Activated CD4-positive, alpha-beta T cell treated with anti-CD3 and anti-CD28 coated beads for 1 hour (primary cell): Measurements from ENCODE around the gene ZNF468.
"Not testable (repeated sequence)": the region's sequence is repeated elsewhere in the genome, so short reads cannot be mapped to it uniquely, and the experiment has no call there.

ENCODE experiments used
- DNase-seq: peaks from one replicate; pipeline ENCODE4 v3.0.0-alpha.2; 2020

The ZNF468 gene

GRCh38 chr19:52857378-52858191 is at the start of gene ZNF468:
Gene ZNF468, minus strand, starts transcription at chr19:52857619. Its CDS starts 3,347 bp downstream, at chr19:52854272.
- DNase-seq: peak; percentile 52

GRCh38 chr19:52904052-52904780 is 46.8 kb upstream of the ZNF468 start:
- not testable (repeated sequence) for DNase-seq

GRCh38 chr19:52901842-52902241 is 44.4 kb upstream of the ZNF468 start:
- DNase-seq: no peak

DNA sequence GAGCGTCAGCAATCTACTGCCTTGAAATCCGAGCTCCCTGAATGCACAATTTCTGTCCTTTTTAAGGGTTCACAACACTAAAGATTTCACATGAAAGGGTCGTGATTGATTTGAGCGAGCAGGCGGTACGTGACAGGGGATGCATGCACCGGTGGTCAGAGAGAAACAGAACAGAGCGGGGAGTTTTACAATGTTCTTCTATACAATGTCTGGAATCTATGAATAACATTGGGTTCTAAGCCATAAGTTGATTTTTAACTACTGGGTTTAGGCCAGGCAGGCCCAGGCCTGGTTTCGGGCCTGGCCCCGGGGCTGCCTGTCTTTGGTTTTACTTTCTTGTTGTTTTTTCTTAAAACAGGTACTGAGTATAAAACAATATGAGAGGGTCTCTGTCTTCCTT is 41.2 kb upstream of the ZNF468 start:
- DNase-seq: not testable (repeated sequence)

DNA sequence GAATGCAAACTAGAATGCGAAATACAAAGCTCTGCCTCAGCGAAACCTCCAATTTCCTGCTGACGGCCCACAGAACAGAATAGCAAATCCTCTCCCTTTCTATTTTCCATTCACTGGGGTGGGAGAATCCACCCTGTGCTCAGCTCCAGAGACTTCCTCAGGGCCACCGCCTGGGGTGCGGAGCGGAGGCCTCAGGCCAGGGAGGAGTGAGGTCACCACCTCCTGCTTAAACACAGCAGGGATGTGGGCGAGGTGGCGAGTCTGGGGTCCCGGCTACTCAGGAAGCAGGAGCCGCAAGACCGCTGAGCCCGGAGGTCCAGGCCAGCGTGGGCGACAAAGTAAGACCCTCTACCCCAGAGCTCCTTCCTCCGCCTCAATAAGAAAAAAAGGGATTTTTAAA is 40.7 kb upstream of the ZNF468 start:
- DNase-seq: no peak

GRCh38 chr19:52897138-52897935 is 39.9 kb upstream of the ZNF468 start, which contains the start of gene ZNF320:
Gene ZNF320, minus strand, starts transcription at chr19:52897635. Its CDS starts 7,380 bp downstream, at chr19:52890255.
- peak; percentile 82 for DNase-seq

DNA sequence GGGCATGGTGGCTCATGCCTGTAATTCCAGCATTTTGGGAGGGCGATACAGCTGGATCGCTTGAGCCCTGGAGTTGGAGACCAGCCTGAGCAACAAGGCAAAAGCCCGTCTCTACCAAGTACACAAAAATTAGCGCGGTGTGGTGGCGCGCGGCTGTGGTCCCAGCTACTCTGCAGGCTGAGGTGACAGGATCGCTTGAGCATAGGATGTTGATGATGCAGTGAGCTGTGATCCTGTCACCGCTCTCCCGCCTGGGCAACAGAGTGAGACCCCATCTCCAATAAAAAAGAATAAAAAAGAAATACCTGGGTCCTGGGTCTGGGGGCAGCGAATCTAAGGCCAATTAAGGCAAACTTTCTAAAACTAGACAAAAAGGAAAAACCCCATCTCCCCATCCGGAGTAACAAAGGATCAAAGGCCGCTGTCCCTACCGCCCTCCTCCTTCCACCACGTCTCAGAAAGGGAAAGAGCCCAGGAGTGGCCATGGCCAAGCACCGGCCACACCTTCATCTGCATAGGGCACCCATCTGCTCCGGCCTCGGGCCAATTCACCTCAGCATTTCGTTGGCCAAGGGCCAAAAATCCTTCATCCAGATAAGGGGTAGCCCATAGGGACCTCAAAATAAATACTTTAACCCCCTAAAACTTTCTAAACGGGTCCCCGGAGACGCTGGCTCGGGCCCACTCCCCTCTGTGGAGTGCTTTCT is 39.2 kb upstream of the ZNF468 start:
- no peak for DNase-seq

DNA sequence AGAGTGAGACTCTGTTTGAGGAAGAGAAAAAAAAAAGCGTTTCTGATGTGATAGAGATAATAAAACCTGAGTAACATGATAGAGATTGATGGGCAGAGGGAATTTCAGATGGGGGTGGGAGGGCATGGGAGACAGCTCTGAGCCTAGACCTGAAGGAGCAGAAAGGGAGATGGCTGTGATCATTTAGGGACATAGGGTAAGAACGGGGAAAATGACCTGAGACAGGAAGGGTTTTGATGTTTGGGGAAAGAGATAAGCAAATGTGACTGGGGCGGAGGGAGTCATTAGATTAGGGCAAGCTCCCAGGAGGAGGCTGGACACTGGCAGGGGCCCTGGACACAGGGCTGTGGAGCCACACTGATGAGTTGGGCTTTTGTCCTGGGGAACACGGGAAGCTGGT is 33.9 kb upstream of the ZNF468 start:
- no peak for DNase-seq

DNA sequence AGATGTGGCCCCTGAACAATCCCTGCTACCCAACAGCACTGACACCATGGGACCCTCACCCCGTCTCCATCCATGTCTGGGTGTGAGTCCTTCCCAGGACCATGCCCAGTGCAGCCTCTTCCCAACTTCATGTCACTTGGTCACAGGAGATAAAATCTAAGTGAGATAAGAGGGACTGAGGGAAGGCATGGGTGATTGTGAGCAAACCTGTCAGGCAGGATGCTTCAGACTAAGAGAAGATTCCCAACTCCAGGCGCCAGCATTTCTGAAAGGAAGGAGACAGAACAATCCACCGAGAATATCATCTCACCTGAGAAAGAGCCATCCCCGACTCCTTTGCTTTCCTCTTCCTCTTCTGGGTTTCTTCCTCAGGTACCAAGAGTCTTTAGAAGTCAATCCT is 32.5 kb upstream of the ZNF468 start:
- DNase-seq: no peak

GRCh38 chr19:52889076-52889475 is 31.7 kb upstream of the ZNF468 start:
- no peak for DNase-seq

- no peak for DNase-seq
Measured at GRCh38 chr19:52880895-52881389, 23.5 kb upstream of the ZNF468 start.

DNA sequence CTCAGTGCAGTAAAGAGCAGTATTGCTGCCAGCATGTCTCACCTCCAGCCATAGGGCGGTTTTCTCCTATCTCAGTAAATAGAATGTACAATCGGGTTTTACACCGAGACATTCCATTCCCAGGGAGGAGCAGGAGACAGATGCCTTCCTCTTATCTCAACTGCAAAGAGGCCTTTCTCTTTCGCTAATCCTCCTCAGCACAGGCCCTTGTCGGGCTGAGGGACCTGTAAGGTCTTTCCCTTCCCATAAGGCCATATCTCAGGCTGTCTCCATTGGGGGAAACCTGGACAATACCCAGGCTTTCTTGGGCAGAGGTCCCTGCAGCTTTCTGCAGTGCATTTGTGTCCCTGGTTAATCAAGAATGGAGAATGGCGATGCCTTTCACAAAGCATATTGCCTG is 15.6 kb upstream of the ZNF468 start:
- DNase-seq: not testable (repeated sequence)

DNA sequence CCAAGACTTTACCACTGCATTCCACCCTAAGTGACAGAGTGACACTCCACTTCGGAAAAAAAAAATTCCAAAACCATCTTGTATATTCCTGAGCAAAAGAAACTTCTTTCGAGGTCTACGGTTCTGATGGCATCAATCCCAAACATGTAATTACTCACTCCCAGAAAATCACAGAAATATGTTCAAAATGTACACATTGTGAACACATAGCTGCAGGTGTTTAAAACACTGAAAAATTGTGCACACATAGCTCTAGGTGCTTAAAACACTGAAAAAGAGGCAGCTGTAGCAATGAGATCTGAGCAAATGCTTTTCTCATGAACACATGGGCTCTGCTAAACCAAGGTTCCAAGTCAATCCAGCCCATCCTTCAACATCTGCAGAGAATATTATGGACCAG is 14.0 kb upstream of the ZNF468 start:
- no peak for DNase-seq

DNA sequence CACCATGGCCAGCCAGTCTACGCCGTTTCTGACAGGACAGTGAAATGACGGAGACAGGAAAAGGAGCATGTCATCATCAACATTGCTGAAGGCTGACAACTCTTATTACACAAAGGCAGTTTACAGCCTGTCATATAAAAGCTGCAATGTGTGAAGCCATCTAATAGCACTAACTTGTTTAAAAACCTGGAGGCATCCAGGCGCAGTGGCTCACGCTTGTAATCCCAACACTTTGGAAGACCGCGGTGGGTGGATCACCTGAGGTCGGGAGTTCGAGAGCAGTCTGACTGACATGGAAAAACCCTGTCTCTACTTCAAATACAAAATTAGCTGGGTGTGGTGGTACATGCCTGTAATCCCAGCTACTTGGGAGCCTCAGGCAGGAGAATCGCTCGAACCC is 10.6 kb upstream of the ZNF468 start:
- not testable (repeated sequence) for DNase-seq

DNA sequence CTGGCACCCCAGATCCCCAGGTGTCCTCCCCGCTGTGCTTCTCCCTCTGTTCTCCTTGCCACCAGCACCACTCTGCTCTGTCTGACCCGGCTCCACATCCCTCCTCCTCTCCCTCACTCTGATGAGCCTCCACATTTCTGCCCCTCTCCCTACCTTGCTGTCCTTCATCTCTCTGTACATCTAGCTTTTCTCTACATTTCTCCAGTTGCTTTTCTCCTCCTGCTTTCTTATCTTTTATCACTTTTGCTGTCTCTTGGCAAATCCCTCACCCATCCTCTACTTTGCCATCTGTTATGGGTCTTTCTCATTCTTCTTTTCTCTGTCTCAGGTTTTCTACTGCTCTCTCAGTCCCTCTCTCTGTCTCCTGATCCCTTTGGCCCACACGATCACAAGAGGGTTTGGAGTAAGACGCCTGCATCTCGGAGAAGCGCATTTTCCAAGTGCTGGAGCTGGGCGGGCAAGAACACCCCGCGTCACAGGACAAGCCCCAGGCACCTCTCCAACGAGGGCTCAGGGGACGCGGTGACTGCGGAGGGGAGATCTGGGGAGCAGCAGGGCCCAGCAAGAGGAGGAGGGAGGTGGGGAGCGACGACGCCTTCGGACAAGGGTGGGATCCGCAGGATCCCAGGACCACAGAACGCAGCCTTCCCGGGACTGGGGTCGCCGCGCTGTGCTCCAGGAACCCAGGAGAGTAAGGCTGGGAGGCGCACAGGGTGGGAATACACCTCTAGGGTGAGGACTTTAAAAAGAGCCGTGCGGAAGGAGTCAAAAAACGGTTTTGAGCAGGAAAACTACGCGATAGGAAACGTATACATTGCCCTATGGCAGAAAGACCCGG is 660 bp downstream of the ZNF468 start:
- DNase-seq: not testable (repeated sequence)

DNA sequence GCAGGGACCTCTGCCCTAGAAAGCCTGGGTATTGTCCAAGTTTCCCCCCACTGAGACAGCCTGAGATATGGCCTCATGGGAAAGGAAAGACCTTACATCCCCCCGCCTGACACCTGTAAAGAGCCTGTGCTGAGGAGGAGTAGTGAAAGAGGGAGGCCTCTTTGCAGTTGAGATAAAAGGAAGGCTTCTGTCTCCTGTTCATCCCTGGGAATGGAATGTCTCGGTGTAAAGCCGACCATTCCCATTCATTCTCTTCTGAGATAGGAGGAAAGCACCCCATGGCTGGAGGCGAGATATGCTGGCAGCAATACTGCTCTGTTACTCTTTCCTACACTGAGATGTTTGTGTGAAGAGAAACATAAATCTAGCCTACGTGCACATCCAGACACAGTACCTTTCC is 10.1 kb downstream of the ZNF468 start:
- DNase-seq: not testable (repeated sequence)

DNA sequence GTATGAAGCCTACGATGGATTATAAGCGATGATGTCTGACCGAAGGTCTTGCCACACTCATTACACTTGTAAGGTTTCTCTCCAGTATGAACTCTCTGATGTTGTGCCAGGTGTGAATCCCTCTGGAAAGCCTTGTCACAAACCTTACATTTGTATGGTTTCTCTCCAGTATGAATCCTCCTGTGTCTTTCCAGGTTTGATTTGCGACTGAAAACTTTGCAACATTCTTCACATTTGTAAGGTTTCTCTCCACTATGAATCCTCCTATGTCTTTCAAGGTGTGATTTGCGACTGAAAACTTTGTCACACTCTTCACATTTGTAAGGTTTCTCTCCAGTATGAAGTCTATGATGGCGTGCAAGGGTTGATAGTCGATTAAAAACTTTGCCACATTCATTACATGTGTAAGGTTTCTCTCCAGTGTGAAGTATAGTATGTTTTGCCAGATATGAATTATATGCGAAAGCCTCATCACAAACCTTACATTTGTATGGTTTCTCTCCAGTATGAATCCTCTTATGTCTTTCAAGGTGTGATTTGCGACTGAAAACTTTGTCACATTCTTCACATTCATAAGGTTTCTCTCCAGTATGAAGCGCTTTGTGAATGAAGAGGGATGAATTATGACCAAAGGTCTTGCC is 16.5 kb downstream of the ZNF468 start:
- DNase-seq: not testable (repeated sequence)

- DNase-seq: not testable (repeated sequence)
Measured at GRCh38 chr19:52834289-52834688, 23.1 kb downstream of the ZNF468 start.

DNA sequence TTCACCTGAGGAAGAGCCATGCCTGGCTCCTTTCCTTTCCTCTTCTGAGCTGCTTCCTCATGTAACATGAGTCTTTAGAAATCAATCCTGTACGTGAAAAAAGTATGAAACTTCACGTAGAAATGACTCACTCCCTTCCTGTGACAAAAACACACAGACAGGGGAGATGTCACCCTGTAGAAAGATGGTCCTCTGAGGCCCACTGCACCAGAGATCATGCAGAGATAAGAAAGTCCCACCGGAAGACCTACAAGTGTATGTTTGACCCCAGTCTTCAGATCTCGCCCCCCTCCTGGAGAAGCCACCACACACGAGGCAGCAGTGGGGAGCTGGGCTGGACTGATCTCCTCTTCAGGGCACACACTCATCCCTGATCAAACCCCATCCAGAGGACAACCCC is 23.9 kb downstream of the ZNF468 start:
- not testable (repeated sequence) for DNase-seq

DNA sequence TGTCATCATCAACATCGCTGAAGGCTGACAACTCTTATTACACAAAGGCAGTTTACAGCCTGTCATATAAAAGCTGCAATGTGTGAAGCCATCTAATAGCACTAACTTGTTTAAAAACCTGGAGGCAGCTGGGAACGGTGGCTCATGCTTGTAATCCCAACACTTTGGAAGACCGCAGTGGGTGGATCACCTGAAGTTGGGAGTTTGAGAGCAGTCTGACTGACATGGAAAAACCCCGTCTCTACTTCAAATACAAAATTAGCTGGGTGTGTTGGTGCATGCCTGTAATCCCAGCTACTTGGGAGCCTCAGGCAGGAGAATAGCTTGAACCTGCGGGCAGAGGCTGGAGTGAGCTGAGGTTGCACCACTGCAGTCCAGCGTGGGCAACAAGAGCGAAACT is 27.6 kb downstream of the ZNF468 start:
- not testable (repeated sequence) for DNase-seq

GRCh38 chr19:52825765-52826164 is 31.7 kb downstream of the ZNF468 start:
- no peak for DNase-seq
